H1 (cell line): ENCODE measurements around the gene PAIP2. TPM values are rescaled to one million over a fixed set of nuclear protein-coding genes. Genes with fewer than 3 reads are reported as not detected.

Source experiments
- CTCF ChIA-PET: fragments of 300-600 bp; sonication (Branson Sonifier 250); formaldehyde crosslinking; loops from one replicate; lab custom pipeline; 2021; ENCODE audit not compliant: partially characterized antibody; lab: Charles Lee
- POLR2A ChIA-PET: fragments of 300-600 bp; sonication (Branson Sonifier 250); formaldehyde crosslinking; loops from one replicate; lab custom pipeline; 2021; ENCODE audit warnings: inconsistent platforms; ENCODE audit not compliant: partially characterized antibody; lab: Charles Lee
- DNase-seq, 2 experiments: peaks; one replicate each; pipeline versions ENCODE4 v3.0.0 to v3.0.0-alpha.2; 2010 to 2022; ENCODE audit warnings: low spot score in 2 of 2, low read depth in 1 of 2, mixed read lengths in 1 of 2
- FAIRE-seq: peaks from 2 replicates; lab custom pipeline; 2011; peaks lifted over from hg19 to GRCh38; lab: Jason Lieb, UNC
- H2AFZ ChIP-seq: 2 replicates; pipeline ENCODE4 v1.8.1; 2012; ENCODE audit warnings: low read length, inconsistent platforms
- H2AK5ac ChIP-seq: 2 replicates; pipeline ENCODE4 v1.6.1; 2013; ENCODE audit warnings: low read depth, low read length
- H2BK120ac ChIP-seq: replicated peaks from 2 replicates; pipeline ENCODE3; 2013; ENCODE audit warnings: low read depth, low read length, inconsistent platforms
- H2BK12ac ChIP-seq: 2 replicates; pipeline ENCODE4 v1.6.1; 2013; ENCODE audit warnings: low read depth, low read length
- H2BK15ac ChIP-seq: 2 replicates; pipeline ENCODE4 v1.6.1; 2013; ENCODE audit warnings: low read length
- H2BK20ac ChIP-seq: 2 replicates; pipeline ENCODE4 v1.6.1; 2013; ENCODE audit warnings: low read length
- H2BK5ac ChIP-seq: 2 replicates; pipeline ENCODE4 v1.6.1; 2013; ENCODE audit warnings: low read depth, low read length
- H3K14ac ChIP-seq: 2 replicates; pipeline ENCODE4 v1.6.1; 2013; ENCODE audit warnings: inconsistent platforms; ENCODE audit not compliant: insufficient read length
- H3K18ac ChIP-seq: 2 replicates; pipeline ENCODE4 v1.6.1; 2013; ENCODE audit warnings: low read length; ENCODE audit errors: extremely low read depth
- H3K23ac ChIP-seq: 2 replicates; pipeline ENCODE4 v1.6.1; 2013; ENCODE audit warnings: inconsistent platforms; ENCODE audit not compliant: insufficient read length
- H3K23me2 ChIP-seq: 2 replicates; pipeline ENCODE4 v1.6.1; 2013; ENCODE audit warnings: low read depth, low read length
- H3K27ac ChIP-seq: 2 replicates; pipeline ENCODE4 v1.6.1; 2011; ENCODE audit warnings: low read depth, low read length, inconsistent platforms
- H3K27me3 ChIP-seq, 4 experiments: replicated peaks in 1 of 4; 1 replicate in 1 of 4; 2 replicates in 3 of 4; pipeline versions ENCODE4 v1.6.1 to v1.8.1; 2011 to 2013; ENCODE audit warnings: low read length in 3 of 4, mild to moderate bottlenecking in 3 of 4, inconsistent platforms in 2 of 4, mixed read lengths in 2 of 4, moderate library complexity in 1 of 4; ENCODE audit not compliant: control insufficient read depth in 3 of 4, insufficient read depth in 3 of 4; ENCODE audit errors: extremely low read depth in 1 of 4
- H3K36me3 ChIP-seq, 4 experiments: 2 replicates each; pipeline versions ENCODE4 v1.6.1 to v1.8.1; 2011 to 2013; ENCODE audit warnings: mild to moderate bottlenecking in 4 of 4, low read length in 3 of 4, moderate library complexity in 2 of 4, control low read depth in 1 of 4, inconsistent platforms in 1 of 4; ENCODE audit not compliant: insufficient read depth in 4 of 4, control insufficient read depth in 2 of 4
- H3K4ac ChIP-seq: replicated peaks from 2 replicates; pipeline ENCODE3; 2013; ENCODE audit warnings: low read length, low read depth, mixed read lengths, inconsistent platforms; ENCODE audit not compliant: insufficient read length
- H3K4me1 ChIP-seq, 4 experiments: replicated peaks in 1 of 4; 1 replicate in 1 of 4; 2 replicates in 3 of 4; pipeline versions ENCODE4 v1.6.1 to v1.8.1; 2011 to 2013; ENCODE audit warnings: low read length in 3 of 4, inconsistent platforms in 2 of 4, mixed read lengths in 1 of 4; ENCODE audit not compliant: insufficient read depth in 4 of 4, control insufficient read depth in 3 of 4
- H3K4me2 ChIP-seq, 2 experiments: 2 replicates each; pipeline versions ENCODE4 v1.6.1 to v1.8.1; 2011 to 2013; ENCODE audit warnings: low read depth in 2 of 2, low read length in 2 of 2, control low read depth in 1 of 2, inconsistent platforms in 1 of 2, mild to moderate bottlenecking in 1 of 2; ENCODE audit not compliant: insufficient read depth in 1 of 2
- H3K4me3 ChIP-seq, 4 experiments: fragments of 200-600, 300-600 bp in 1 of 4; sonication (generic), shearing (Covaris generic), sonication (Bioruptor Twin) in 1 of 4; 2 replicates each; pipeline versions ENCODE4 v1.5.1 to v1.8.1; 2011 to 2016; ENCODE audit warnings: low read length in 4 of 4, low read depth in 3 of 4, control low read depth in 2 of 4, inconsistent platforms in 2 of 4, mild to moderate bottlenecking in 2 of 4, mixed read lengths in 1 of 4, moderate library complexity in 1 of 4; ENCODE audit not compliant: insufficient read depth in 2 of 4; ENCODE audit errors: extremely low read depth in 1 of 4
- H3K56ac ChIP-seq: replicated peaks from 2 replicates; pipeline ENCODE3; 2013; ENCODE audit warnings: low read depth, mild to moderate bottlenecking, mixed read lengths, low read length, inconsistent platforms; ENCODE audit not compliant: insufficient read length
- H3K79me1 ChIP-seq: 2 replicates; pipeline ENCODE4 v1.6.1; 2013; ENCODE audit warnings: low read depth, low read length, control low read depth
- H3K79me2 ChIP-seq, 2 experiments: 2 replicates each; pipeline versions ENCODE4 v1.6.1 to v1.8.1; 2012 to 2013; ENCODE audit warnings: low read length in 2 of 2, mild to moderate bottlenecking in 2 of 2, inconsistent platforms in 1 of 2; ENCODE audit not compliant: insufficient read depth in 2 of 2, control insufficient read depth in 1 of 2
- H3K9ac ChIP-seq, 4 experiments: replicated peaks in 1 of 4; 1 replicate in 1 of 4; 2 replicates in 3 of 4; pipeline versions ENCODE4 v1.6.1 to v1.8.1; 2011 to 2013; ENCODE audit warnings: low read depth in 3 of 4, low read length in 3 of 4, control low read depth in 2 of 4, mild to moderate bottlenecking in 2 of 4, moderate library complexity in 2 of 4, inconsistent platforms in 1 of 4; ENCODE audit errors: extremely low read depth in 1 of 4
- H3K9me3 ChIP-seq, 2 experiments: 2 replicates each; pipeline versions ENCODE4 v1.6.1 to v1.8.1; 2012 to 2013; ENCODE audit warnings: mild to moderate bottlenecking in 2 of 2, moderate library complexity in 2 of 2, control low read depth in 1 of 2, inconsistent platforms in 1 of 2, low read depth in 1 of 2, low read length in 1 of 2, mixed read lengths in 1 of 2; ENCODE audit not compliant: insufficient read depth in 2 of 2
- H4K20me1 ChIP-seq, 2 experiments: replicated peaks in 1 of 2; 2 replicates each; pipeline versions ENCODE3 to v1.8.1; 2011 to 2013; ENCODE audit warnings: inconsistent platforms in 2 of 2, low read length in 2 of 2, mild to moderate bottlenecking in 1 of 2; ENCODE audit not compliant: insufficient read depth in 2 of 2, control insufficient read depth in 1 of 2
- H4K5ac ChIP-seq: 2 replicates; pipeline ENCODE4 v1.6.1; 2013; ENCODE audit warnings: low read length, low read depth, mixed read lengths, inconsistent platforms; ENCODE audit not compliant: insufficient read length
- H4K8ac ChIP-seq: 2 replicates; pipeline ENCODE4 v1.8.0; 2013; ENCODE audit warnings: mild to moderate bottlenecking, moderate library complexity, low read length, inconsistent platforms; ENCODE audit not compliant: insufficient read depth; ENCODE audit errors: extremely low read depth
- H4K91ac ChIP-seq: replicated peaks from 2 replicates; pipeline ENCODE3; 2013; ENCODE audit warnings: low read length, mixed read lengths, inconsistent platforms; ENCODE audit not compliant: insufficient read length
- CBX5 ChIP-seq: fragments of 300-800, 300-1000 bp; sonication (generic); IDR thresholded peaks from 2 replicates; pipeline ENCODE4 v1.7.1; 2016; ENCODE audit warnings: antibody characterized with exemption, low read length, low read depth
- CEBPB ChIP-seq: IDR thresholded peaks from 2 replicates; pipeline ENCODE4 v1.6.1; 2012; ENCODE audit warnings: low read depth, low read length
- FOSL1 ChIP-seq: IDR thresholded peaks from 2 replicates; pipeline ENCODE4 v1.6.1; 2011; ENCODE audit warnings: mild to moderate bottlenecking, low read depth, low read length, moderate library complexity; ENCODE audit not compliant: insufficient read depth
- GTF2F1 ChIP-seq: IDR thresholded peaks from 2 replicates; pipeline ENCODE4 v1.6.1; 2012; ENCODE audit warnings: low read depth, low read length, improper control_type of control experiment, borderline replicate concordance
- HDAC6 ChIP-seq: IDR thresholded peaks from one replicate; pipeline ENCODE4 v1.7.1; 2012; ENCODE audit warnings: low read depth, mild to moderate bottlenecking, inconsistent platforms, low read length, moderate library complexity
- KDM4A ChIP-seq: IDR thresholded peaks from one replicate; pipeline ENCODE4 v1.7.1; 2012; ENCODE audit warnings: low read depth, mild to moderate bottlenecking, moderate library complexity, low read length, inconsistent platforms; ENCODE audit not compliant: severe bottlenecking
- PHF8 ChIP-seq: fragments of 200-600 bp; sonication (generic); conservative IDR thresholded peaks from 2 replicates; pipeline ENCODE4 v1.7.1; 2012; ENCODE audit warnings: low read depth, mild to moderate bottlenecking, inconsistent platforms, low read length, moderate library complexity
- SAP30 ChIP-seq: fragments of 300-600 bp; sonication (generic); IDR thresholded peaks from 2 replicates; pipeline ENCODE4 v1.7.1; 2012; ENCODE audit warnings: low read length, moderate library complexity, mild to moderate bottlenecking, inconsistent platforms; ENCODE audit not compliant: insufficient read depth, insufficient replicate concordance
- SP2 ChIP-seq: IDR thresholded peaks from 2 replicates; pipeline ENCODE4 v1.6.1; 2012; ENCODE audit warnings: mild to moderate bottlenecking, low read length, inconsistent platforms
- TBP ChIP-seq: IDR thresholded peaks from 2 replicates; pipeline ENCODE4 v1.6.1; 2011; ENCODE audit warnings: low read depth, low read length, improper control_type of control experiment
- TEAD4 ChIP-seq: IDR thresholded peaks from 2 replicates; pipeline ENCODE4 v1.6.1; 2012; ENCODE audit warnings: low read depth, low read length, inconsistent platforms, mixed read lengths
- USF2 ChIP-seq: IDR thresholded peaks from 2 replicates; pipeline ENCODE4 v1.6.1; 2011; ENCODE audit warnings: low read length, improper control_type of control experiment
- WGBS, 2 experiments: shearing (Covaris generic) in 1 of 2; methylation state at CpG; one replicate each; pipeline versions ENCODE4 v1.1.6 to v1.1.7; 2013 to 2015; ENCODE audit warnings: low lambda C conversion rate in 2 of 2, mixed read lengths in 2 of 2, inconsistent platforms in 1 of 2, low coverage in 1 of 2, missing lambda C conversion rate in 1 of 2; ENCODE audit not compliant: insufficient replicate concordance in 2 of 2, insufficient coverage in 1 of 2, insufficient read length in 1 of 2; ENCODE audit errors: extremely low coverage in 1 of 2, missing lambda C conversion rate in 1 of 2; 5-methylcytosine and 5-hydroxymethylcytosine counted together
- polyA plus RNA-seq, 7 experiments: library from polyadenylated mRNA; depleted of rRNA in 3 of 7; stranded (reverse) in 5 of 7; unstranded in 2 of 7; fragments of >200 nt in 5 of 7; fragments of 200-250 nt in 2 of 7; gene quantifications; 1 replicate in 5 of 7; 2 replicates in 1 of 7; 4 replicates in 1 of 7; pipeline versions ENCODE4 v1.2.1 to v1.2.3, GENCODE V29; 2011 to 2013; ENCODE audit warnings: missing spikeins in 2 of 7, mixed read lengths in 2 of 7
- total RNA-seq: library from RNA; stranded (reverse); fragmentation: NEBNext Ultra II Directional; extraction: Animal tissue kit (Norgen Biotek cat#: 25700); gene quantifications from 2 replicates; pipeline ENCODE4 v1.2.1, GENCODE V29; 2021

Gene PAIP2
- total and polyA plus RNA-seq, 2 of the 8 experiments (the other 6 are each of a cell fraction or from before 2014, with no cell fraction given) = 87.6 to 162 TPM

- no peak overlapping the region for H3K14ac ChIP-seq
- no peaks in the 10 kb centered on the region for H3K27me3 ChIP-seq
- no peak overlapping the region for H3K18ac ChIP-seq
- H3K79me2 ChIP-seq = peaks cover 82 to 100% of the 10 kb centered on the region in 2 experiments
- H2BK5ac ChIP-seq = no peak overlapping the region
- H2BK20ac ChIP-seq = no peak overlapping the region
- no peak overlapping the region for H3K4me3 ChIP-seq
- no peak overlapping the region for H3K4ac ChIP-seq
- H3K79me1 ChIP-seq = no peaks in the 10 kb centered on the region
- no peaks in the 10 kb centered on the region for H3K23me2 ChIP-seq
- H3K4me2 ChIP-seq = no peak overlapping the region; a peak in 1 of 4 replicates
- H3K9me3 ChIP-seq = no peaks in the 10 kb centered on the region
- peaks cover 0 to 13% (median 0%) of the 10 kb centered on the region in 4 experiments; a peak in 2 of 8 replicates for H3K36me3 ChIP-seq
- peaks cover 32 to 68% of the 10 kb centered on the region in 2 experiments for H4K20me1 ChIP-seq
- no peak overlapping the region for H2BK15ac ChIP-seq
- WGBS, 2 experiments = 90% methylated on average over 7 of the region's 7 CpGs; no CpG with 5 or more reads in 1 of the 2 experiments
- no peak overlapping the region for H3K23ac ChIP-seq
- H2AK5ac ChIP-seq = no peak overlapping the region
- no peak for FAIRE-seq
- no peak overlapping the region for H3K9ac ChIP-seq
- H3K56ac ChIP-seq = no peak overlapping the region
- ChIA-PET CTCF (interaction anchor here (1.0 to 1.9 kb wide), 3 partner anchors 13 to 15 kb away, joined by 3 to 7 read pairs (median 3); no protein-coding TSS in a partner anchor), POLR2A (interaction anchor here (16.5 to 51.1 kb wide), 3 partner anchors 5 to 33 kb away, joined by 163 to 1766 read pairs (median 1766); partner anchors contain the start of gene MATR3)
- DNase-seq = no peak
- no peak overlapping the region for H4K5ac ChIP-seq
- no peak overlapping the region for H3K27ac ChIP-seq
- H2BK12ac ChIP-seq = no peak overlapping the region
- no peak overlapping the region for H4K8ac ChIP-seq
- no peak overlapping the region for H2BK120ac ChIP-seq
- peaks cover 0 to 34% (median 15%) of the 10 kb centered on the region in 4 experiments; a peak in 5 of 7 replicates for H3K4me1 ChIP-seq
- no peak overlapping the region for H2AFZ ChIP-seq
- H4K91ac ChIP-seq = no peak overlapping the region
- TF ChIP-seq USF2 (no peak), PHF8 (no peak), CBX5 (no peak), TBP (no peak), TEAD4 (no peak), HDAC6 (no peak), FOSL1 (no peak), GTF2F1 (no peak), CEBPB (no peak), SP2 (no peak), KDM4A (no peak), SAP30 (no peak)
Observed at GRCh38 chr5:139301808-139302499, 39.7 kb upstream of the PAIP2 start.
